ENCODE results near the gene IP6K1.
"Not testable (repeated sequence)": the region's sequence is repeated elsewhere in the genome, so short reads cannot be mapped to it uniquely, and the experiment has no call there.

The IP6K1 gene

GRCh38 chr3:49787536-49787935, 1.2 kb upstream of the IP6K1 start:
- Histone ChIP-seq H3K27me3 (no peaks in the 10 kb centered on the region), H4K20me1 (peaks cover 4 to 30% (median 12%) of the 10 kb centered on the region in 11 experiments; a peak in 15 of 22 replicates), H3K9ac (peak overlapping the region in 2 of 11 experiments; percentile 87 to 90; a peak in 2 of 22 replicates), H3K4me3 (no peak overlapping the region), H3K9me3 (replicated peaks in 1 of 11) (no peaks in the 10 kb centered on the region), H3K4me2 (peak overlapping the region; percentile 84 to 98 (median 91)), H3K36me3 (peaks cover 20 to 28% (median 24%) of the 10 kb centered on the region in 11 experiments), H3K4me1 (peaks cover 37 to 57% (median 46%) of the 10 kb centered on the region in 10 experiments), H3K27ac (peak overlapping the region in 8 of 11 experiments; percentile 84 to 92 (median 88); a peak in 12 of 22 replicates)
- no peak for TF ChIP-seq Cebpa-rat (IDR thresholded peaks at IDR 0.05)

GRCh38 chr3:49787182-49787464, 781 bp upstream of the IP6K1 start:
- H3K9me3 ChIP-seq (replicated peaks in 1 of 11), result no peaks in the 10 kb centered on the region
- H3K9ac ChIP-seq, result peak overlapping the region; percentile 81 to 94 (median 90); a peak in 21 of 22 replicates
- peak overlapping the region in 9 of 10 experiments; percentile 77 to 98 (median 92); a peak in 18 of 20 replicates for H3K4me3 ChIP-seq
- no peak for TF ChIP-seq Cebpa-rat (IDR thresholded peaks at IDR 0.05)
- no peaks in the 10 kb centered on the region for H3K27me3 ChIP-seq
- H4K20me1 ChIP-seq, result peaks cover 7 to 34% (median 16%) of the 10 kb centered on the region in 11 experiments; a peak in 15 of 22 replicates
- H3K4me1 ChIP-seq, result peaks cover 41 to 61% (median 47%) of the 10 kb centered on the region in 10 experiments
- H3K36me3 ChIP-seq, result peaks cover 24 to 32% (median 28%) of the 10 kb centered on the region in 11 experiments
- H3K27ac ChIP-seq, result peak overlapping the region; percentile 81 to 92 (median 88)
- H3K4me2 ChIP-seq, result peak overlapping the region; percentile 84 to 98 (median 91)

DNA sequence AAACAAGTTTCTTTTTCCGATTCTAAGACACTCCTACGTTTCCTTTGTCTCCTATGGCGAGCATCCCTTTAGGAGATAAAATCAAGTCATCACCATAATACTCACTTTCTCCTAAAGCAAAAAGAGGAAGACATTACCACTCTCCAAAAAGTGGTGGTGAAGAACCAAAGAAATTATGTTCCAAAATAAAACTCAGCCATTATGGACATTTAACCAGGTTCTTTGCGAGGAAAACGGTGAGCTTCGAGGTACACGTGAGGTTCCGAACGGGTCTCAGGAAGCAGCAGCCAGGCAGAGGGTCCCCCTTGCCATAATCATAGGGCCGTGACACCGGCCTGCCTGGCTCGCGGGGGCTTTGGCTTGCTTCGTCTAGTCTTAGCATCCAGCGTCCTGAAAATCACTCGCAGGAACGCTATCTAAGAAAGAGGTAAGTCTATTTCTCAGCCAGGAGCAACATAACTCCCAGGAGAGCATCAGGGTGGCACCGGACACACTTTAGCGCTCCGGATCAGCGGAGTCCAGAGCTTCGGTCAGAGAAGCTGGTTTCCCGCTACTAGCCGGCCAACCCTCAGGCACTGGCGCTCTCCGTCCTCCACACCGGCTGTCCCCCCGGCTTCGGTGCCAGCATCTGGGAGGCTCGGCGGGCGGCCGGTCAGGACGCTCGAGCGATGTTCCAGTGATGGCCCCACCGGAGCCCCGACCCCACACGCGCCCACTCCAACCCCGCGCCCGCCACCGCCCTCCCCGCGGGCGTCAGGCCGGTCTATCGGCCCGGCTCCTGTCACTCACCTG, 581 bp downstream of the IP6K1 start:
- peak overlapping the region; percentile 79 to 92 (median 87) for H3K27ac ChIP-seq
- TF ChIP-seq Cebpa-rat (IDR thresholded peaks at IDR 0.05), result no peak
- H3K27me3 ChIP-seq, result no peaks in the 10 kb centered on the region
- H3K9me3 ChIP-seq (replicated peaks in 1 of 11), result no peaks in the 10 kb centered on the region
- peak overlapping the region; percentile 77 to 98 (median 91) for H3K4me3 ChIP-seq
- H3K9ac ChIP-seq, result peak overlapping the region; percentile 87 to 94 (median 90)
- H4K20me1 ChIP-seq, result peaks cover 12 to 48% (median 29%) of the 10 kb centered on the region in 11 experiments; a peak in 18 of 22 replicates
- peak overlapping the region; percentile 76 to 97 (median 89) for H3K4me2 ChIP-seq
- peaks cover 35 to 45% (median 39%) of the 10 kb centered on the region in 11 experiments for H3K36me3 ChIP-seq
- H3K4me1 ChIP-seq, result peaks cover 44 to 67% (median 53%) of the 10 kb centered on the region in 10 experiments

DNA sequence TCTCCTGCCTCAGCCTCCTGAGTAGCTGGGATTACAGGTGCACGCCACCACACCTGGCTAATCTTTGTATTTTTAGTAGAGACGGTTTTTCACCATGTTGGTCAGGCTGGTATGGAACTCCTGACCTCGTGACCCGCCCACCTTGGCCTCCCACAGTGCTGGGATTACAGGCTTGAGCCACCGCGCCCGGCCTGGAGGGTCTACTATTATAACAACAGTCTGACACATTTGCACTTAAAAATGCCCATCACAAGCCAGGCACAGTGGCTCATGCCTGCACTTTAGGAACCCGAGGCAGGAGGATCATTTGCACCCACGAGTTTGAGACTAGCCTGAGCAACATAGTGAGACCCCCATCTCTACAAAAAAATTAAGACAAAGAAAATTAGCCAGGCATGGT, 4.1 kb downstream of the IP6K1 start:
- 0 out of 22 replicates have a peak overlapping the region, but pooled peaks of 1 of the 11 experiments have one; percentile 16 for H3K4me2 ChIP-seq
- H3K27ac ChIP-seq; H3K9ac ChIP-seq; H3K27me3 ChIP-seq; H3K4me3 ChIP-seq; H3K9me3 ChIP-seq (replicated peaks in 1 of 11): not testable (repeated sequence)
- peaks cover 39 to 83% (median 64%) of the 10 kb centered on the region in 11 experiments; a peak in 20 of 22 replicates for H4K20me1 ChIP-seq
- H3K36me3 ChIP-seq, result peaks cover 44 to 80% (median 71%) of the 10 kb centered on the region in 11 experiments
- H3K4me1 ChIP-seq, result peaks cover 29 to 67% (median 41%) of the 10 kb centered on the region in 10 experiments

GRCh38 chr3:49781415-49782199, 4.7 kb downstream of the IP6K1 start:
- Histone ChIP-seq H4K20me1 (peaks cover 45 to 90% (median 71%) of the 10 kb centered on the region in 11 experiments; a peak in 20 of 22 replicates), H3K4me1 (peaks cover 22 to 61% (median 34%) of the 10 kb centered on the region in 10 experiments), H3K9ac (peak overlapping the region in 7 of 11 experiments; percentile 3 to 41 (median 19); a peak in 1 of 22 replicates), H3K36me3 (peaks cover 51 to 87% (median 78%) of the 10 kb centered on the region in 11 experiments), H3K4me3 (no peak overlapping the region), H3K9me3 (replicated peaks in 1 of 11) (no peaks in the 10 kb centered on the region), H3K27me3 (no peaks in the 10 kb centered on the region), H3K27ac (no peak overlapping the region), H3K4me2 (peak overlapping the region in 8 of 11 experiments; percentile 1 to 32 (median 16); a peak in 9 of 22 replicates)
- TF ChIP-seq Cebpa-rat (IDR thresholded peaks at IDR 0.05), result no peak

- H4K20me1 ChIP-seq, result peaks cover 52 to 96% (median 77%) of the 10 kb centered on the region in 11 experiments; a peak in 20 of 22 replicates
- H3K27me3 ChIP-seq; H3K9me3 ChIP-seq (replicated peaks in 1 of 11); H3K27ac ChIP-seq; H3K4me3 ChIP-seq: not testable (repeated sequence)
- peak overlapping the region in 7 of 11 experiments; percentile 1 to 41 (median 16); a peak in 5 of 22 replicates for H3K9ac ChIP-seq
- peaks cover 22 to 61% (median 34%) of the 10 kb centered on the region in 10 experiments for H3K4me1 ChIP-seq
- H3K4me2 ChIP-seq, result peak overlapping the region in 6 of 11 experiments; percentile 22 to 39 (median 32); a peak in 11 of 22 replicates
- H3K36me3 ChIP-seq, result peaks cover 57 to 93% (median 84%) of the 10 kb centered on the region in 11 experiments
Observed at GRCh38 chr3:49780975-49781365, 5.4 kb downstream of the IP6K1 start.

DNA sequence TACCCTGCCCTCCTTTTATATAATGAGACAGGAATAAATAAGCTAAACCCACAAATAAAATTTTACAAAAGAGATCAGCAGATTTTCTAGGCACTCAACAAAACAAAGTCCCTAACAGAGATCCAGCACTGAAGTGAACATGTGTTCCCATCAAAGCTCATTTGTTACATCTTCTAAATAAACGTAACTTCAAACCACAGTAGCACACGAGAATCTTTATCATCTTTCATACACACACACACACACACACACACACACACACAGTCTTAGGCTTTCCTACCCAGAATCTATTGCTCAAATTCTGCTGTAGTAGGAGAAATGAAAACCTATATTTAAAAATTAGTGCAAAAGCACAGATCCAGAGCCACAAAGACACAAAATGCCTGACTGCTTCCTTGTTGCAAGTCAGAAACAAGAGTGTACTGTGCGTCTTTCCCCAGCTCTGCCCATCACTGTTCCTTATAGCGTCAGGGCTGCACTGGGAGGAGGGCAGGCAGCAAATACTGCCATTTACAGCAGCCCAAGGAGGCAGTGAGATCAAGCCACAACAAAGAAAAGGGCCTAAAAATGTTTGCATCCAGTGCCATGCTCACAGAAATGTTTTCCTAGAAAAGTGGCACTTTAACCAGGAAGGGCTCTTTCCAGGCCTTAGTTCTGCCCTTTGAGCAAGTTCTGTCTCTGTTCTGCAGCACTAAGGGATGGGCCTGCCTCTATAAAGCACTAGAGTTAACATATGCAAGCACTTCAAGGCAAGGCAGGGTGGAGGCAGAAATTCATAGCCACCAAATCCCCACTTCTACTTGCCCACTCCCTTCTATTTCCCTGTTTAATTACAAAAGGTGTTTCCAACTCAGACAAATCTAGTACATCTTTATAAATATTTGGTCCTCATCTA, 6.0 kb downstream of the IP6K1 start:
- Histone ChIP-seq H3K27me3 (no peaks in the 10 kb centered on the region), H4K20me1 (peaks cover 58 to 100% (median 84%) of the 10 kb centered on the region in 11 experiments; a peak in 21 of 22 replicates), H3K4me1 (peaks cover 21 to 60% (median 31%) of the 10 kb centered on the region in 10 experiments), H3K9me3 (replicated peaks in 1 of 11) (no peaks in the 10 kb centered on the region), H3K9ac (peak overlapping the region in 6 of 11 experiments; percentile 1 to 25 (median 18); a peak in 7 of 22 replicates), H3K4me2 (peak overlapping the region in 6 of 11 experiments; percentile 7 to 39 (median 18); a peak in 10 of 22 replicates), H3K36me3 (peaks cover 64 to 100% (median 90%) of the 10 kb centered on the region in 11 experiments), H3K27ac (0 out of 22 replicates have a peak overlapping the region, but pooled peaks of 1 of the 11 experiments have one; percentile 0), H3K4me3 (no peak overlapping the region)
- no peak for TF ChIP-seq Cebpa-rat (IDR thresholded peaks at IDR 0.05)
